ENCODE data around the gene GPR55.

- no peak for TF ChIP-seq CTCF (IDR thresholded peaks at IDR 0.05)
- TF ChIP-seq, protein P1, sequence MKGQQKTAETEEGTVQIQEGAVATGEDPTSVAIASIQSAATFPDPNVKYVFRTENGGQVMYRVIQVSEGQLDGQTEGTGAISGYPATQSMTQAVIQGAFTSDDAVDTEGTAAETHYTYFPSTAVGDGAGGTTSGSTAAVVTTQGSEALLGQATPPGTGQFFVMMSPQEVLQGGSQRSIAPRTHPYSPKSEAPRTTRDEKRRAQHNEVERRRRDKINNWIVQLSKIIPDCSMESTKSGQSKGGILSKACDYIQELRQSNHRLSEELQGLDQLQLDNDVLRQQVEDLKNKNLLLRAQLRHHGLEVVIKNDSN (CRISPR knock-in tag; IDR thresholded peaks at IDR 0.05): no peak
- no peak for TF ChIP-seq USF2 (CRISPR knock-in tag; IDR thresholded peaks at IDR 0.05)
- TF ChIP-seq TP53 (CRISPR knock-in tag; IDR thresholded peaks at IDR 0.05): no peak
- TF ChIP-seq, protein P2, sequence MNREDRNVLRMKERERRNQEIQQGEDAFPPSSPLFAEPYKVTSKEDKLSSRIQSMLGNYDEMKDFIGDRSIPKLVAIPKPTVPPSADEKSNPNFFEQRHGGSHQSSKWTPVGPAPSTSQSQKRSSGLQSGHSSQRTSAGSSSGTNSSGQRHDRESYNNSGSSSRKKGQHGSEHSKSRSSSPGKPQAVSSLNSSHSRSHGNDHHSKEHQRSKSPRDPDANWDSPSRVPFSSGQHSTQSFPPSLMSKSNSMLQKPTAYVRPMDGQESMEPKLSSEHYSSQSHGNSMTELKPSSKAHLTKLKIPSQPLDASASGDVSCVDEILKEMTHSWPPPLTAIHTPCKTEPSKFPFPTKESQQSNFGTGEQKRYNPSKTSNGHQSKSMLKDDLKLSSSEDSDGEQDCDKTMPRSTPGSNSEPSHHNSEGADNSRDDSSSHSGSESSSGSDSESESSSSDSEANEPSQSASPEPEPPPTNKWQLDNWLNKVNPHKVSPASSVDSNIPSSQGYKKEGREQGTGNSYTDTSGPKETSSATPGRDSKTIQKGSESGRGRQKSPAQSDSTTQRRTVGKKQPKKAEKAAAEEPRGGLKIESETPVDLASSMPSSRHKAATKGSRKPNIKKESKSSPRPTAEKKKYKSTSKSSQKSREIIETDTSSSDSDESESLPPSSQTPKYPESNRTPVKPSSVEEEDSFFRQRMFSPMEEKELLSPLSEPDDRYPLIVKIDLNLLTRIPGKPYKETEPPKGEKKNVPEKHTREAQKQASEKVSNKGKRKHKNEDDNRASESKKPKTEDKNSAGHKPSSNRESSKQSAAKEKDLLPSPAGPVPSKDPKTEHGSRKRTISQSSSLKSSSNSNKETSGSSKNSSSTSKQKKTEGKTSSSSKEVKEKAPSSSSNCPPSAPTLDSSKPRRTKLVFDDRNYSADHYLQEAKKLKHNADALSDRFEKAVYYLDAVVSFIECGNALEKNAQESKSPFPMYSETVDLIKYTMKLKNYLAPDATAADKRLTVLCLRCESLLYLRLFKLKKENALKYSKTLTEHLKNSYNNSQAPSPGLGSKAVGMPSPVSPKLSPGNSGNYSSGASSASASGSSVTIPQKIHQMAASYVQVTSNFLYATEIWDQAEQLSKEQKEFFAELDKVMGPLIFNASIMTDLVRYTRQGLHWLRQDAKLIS (CRISPR knock-in tag; IDR thresholded peaks at IDR 0.05; ENCODE audit: borderline replicate concordance): no peak
- TF ChIP-seq, protein P3, sequence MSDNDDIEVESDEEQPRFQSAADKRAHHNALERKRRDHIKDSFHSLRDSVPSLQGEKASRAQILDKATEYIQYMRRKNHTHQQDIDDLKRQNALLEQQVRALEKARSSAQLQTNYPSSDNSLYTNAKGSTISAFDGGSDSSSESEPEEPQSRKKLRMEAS (CRISPR knock-in tag; IDR thresholded peaks at IDR 0.05): no peak
- TF ChIP-seq, protein P4, sequence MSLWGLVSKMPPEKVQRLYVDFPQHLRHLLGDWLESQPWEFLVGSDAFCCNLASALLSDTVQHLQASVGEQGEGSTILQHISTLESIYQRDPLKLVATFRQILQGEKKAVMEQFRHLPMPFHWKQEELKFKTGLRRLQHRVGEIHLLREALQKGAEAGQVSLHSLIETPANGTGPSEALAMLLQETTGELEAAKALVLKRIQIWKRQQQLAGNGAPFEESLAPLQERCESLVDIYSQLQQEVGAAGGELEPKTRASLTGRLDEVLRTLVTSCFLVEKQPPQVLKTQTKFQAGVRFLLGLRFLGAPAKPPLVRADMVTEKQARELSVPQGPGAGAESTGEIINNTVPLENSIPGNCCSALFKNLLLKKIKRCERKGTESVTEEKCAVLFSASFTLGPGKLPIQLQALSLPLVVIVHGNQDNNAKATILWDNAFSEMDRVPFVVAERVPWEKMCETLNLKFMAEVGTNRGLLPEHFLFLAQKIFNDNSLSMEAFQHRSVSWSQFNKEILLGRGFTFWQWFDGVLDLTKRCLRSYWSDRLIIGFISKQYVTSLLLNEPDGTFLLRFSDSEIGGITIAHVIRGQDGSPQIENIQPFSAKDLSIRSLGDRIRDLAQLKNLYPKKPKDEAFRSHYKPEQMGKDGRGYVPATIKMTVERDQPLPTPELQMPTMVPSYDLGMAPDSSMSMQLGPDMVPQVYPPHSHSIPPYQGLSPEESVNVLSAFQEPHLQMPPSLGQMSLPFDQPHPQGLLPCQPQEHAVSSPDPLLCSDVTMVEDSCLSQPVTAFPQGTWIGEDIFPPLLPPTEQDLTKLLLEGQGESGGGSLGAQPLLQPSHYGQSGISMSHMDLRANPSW (CRISPR knock-in tag; conservative IDR thresholded peaks at IDR 0.05; ENCODE audit: low read depth): no peak
- TF ChIP-seq ZBTB21 (CRISPR knock-in tag; IDR thresholded peaks at IDR 0.05; ENCODE audit: borderline replicate concordance): no peak
- TF ChIP-seq MXD4 (CRISPR knock-in tag; IDR thresholded peaks at IDR 0.05; ENCODE audit: borderline replicate concordance): no peak
- no peak for TF ChIP-seq TEAD4 (CRISPR knock-in tag; IDR thresholded peaks at IDR 0.05)
These were observed 50.2 kb downstream of the GPR55 start for GRCh38 chr2:230874876-230875275.

Data from WTC11 (cell line).